GM21526 (cell line): Measurements from ENCODE around the gene ZSCAN21.
A peak's percentile ranks its signal among the peaks of the same experiment; 100 is the strongest.
"Not testable (repeated sequence)": the region's sequence is repeated elsewhere in the genome, so short reads cannot be mapped to it uniquely, and the experiment has no call there.

Source experiments
- ATAC-seq: cut with Tn5 transposase; IDR thresholded peaks from one replicate; pipeline ENCODE4 v1.9.1; 2021; ENCODE audit warnings: moderate library complexity; ENCODE audit not compliant: unreplicated experiment, low FRiP score

Gene ZSCAN21

DNA sequence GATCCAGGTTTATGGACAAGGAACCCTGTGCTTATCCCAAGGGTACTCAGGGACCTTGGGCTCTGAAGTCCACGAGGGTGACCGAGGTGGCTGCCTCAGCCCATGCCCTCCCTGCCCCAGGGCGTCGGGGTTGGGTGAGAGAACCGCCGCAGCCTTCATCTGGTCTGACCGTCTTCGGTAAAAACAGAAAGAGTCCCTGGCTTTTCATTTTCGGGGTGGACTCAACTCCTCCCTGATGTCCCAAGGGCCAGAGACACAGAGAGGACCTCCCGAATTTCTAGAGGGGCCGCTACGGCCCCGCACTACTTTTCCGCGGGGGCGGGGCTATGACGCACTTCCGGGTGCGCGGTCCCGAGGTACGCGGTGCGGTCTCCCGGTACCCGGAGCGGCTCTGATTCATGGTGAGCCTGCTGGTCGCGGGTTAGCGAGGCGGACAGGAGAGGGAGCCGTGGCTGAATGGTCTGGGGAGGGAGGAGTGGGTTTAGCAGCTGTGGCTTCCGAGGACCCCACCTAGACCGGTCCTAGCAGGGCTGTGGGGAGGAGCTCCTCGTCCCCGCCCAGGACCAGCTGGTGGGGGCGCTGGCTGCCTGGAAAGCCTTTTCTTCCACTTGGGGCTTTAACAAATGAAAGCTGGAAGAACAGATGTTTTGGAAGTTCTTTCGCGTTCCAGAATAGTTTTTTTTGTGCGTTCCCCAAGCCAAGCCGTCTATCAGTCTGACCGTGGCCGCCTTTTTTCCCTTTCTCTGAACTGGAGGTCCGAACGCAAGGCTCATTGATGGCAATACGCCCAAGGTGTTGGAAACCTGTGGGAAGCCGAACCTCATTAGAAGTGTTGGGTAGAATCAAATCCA lies at the start of gene ZSCAN21:
TSS of gene ZSCAN21 (plus strand) at position 334 of the 851 bp plus-strand sequence. CDS start 7,233 bp downstream, outside the sequence.
- ATAC-seq = peak; percentile 80

DNA sequence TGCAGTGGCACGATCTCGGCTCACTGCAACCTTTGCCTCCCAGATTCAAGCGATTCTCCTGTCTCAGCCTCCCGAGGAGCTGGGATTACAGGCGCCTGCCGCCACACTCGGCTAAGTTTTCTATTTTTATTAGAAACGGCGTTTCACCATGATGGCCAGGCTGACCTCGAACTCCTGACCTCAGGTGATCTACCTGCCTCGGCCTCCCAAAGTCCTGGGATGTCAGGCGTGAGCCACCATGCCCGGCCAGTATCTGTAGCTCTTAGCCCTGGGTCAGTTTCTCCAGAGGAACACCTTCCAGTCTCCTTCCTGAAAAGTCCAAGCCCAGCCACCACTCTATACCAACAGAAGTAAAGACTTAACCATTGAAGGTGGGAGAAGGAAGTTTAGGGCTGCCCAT lies 49.3 kb upstream of the ZSCAN21 start:
- no peak for ATAC-seq

DNA sequence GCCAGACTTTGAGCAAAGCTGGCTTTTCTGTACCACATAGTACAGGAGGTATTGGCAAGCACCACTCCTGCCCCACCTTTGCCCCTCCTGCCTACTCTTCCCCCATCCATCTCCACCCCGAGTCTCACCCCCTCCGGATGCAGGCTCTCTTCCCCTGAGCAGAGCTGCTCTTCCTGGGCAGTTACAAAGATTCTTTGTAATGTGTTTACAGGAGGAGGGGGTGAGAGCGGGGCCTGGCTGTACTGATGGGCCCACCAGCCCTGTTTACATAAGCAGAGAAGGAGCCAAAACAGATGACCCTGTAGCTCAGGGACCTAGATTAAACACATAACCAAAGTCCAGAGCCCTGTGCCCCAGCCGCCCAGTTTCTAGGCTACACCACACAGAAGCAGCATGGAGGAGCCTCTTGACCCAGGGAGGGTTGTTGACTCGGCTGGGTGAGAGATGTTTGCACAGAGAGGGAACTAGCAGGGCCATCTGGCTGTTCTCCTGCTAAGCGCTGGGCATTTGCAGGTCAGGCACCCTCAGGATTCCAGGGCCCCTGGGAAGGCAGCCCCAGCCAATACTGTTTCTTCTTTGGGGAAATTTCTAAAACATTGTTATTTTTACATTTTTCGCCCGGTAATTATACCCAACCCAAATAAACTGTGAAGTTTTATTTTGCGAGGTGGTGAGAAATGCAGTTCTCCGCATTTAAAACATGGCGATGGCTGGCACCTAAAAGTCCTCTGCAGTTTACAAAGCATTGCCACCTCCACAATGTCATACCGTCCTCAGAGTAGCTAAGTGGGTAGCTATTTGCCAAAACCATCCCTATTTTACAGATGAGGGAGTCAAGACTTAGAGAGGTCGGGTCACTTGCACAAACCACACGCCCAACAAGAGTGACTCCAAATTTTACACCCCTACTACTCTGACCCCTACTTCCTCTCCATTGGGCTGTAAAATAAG lies 45.6 kb upstream of the ZSCAN21 start:
- ATAC-seq = no peak

DNA sequence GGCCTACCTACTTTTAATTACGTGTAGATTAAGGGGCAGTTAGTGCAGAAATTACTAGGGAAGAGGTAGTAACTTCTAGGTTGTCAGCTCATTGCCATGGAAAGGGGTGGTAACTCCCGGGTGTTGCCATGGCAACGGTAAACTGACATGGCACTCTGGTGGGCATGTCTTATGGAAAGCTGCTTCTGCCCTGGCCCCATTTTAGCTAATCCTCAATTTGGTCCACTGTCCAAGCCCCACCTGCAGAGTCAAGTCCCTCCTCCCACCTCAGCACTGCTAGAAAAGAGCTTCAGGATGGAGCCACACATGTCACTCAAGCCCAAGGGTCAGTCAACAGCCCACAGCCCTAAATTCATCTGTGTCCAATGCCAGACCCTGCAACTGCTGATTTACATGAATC lies 41.7 kb upstream of the ZSCAN21 start:
- ATAC-seq = no peak

DNA sequence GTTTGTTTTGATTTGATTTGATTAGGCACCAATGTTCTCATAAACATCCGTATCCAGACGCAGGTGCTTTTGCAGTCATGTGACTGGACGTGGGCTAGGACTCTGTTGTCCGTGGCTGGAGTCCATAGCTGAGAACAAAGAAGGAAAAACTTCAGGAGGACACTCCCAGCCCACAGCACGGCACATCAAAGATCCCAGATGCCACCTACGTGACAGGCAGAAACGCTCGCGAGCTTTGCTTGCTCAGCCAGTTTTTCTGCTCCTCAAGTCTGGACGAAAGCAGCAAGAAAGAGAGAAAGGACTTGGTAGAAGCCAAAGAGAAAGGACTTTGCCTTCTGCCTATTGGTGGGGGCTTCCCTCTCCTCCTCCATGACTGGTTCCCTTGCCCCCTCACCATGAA lies 41.0 kb upstream of the ZSCAN21 start:
- no peak for ATAC-seq

DNA sequence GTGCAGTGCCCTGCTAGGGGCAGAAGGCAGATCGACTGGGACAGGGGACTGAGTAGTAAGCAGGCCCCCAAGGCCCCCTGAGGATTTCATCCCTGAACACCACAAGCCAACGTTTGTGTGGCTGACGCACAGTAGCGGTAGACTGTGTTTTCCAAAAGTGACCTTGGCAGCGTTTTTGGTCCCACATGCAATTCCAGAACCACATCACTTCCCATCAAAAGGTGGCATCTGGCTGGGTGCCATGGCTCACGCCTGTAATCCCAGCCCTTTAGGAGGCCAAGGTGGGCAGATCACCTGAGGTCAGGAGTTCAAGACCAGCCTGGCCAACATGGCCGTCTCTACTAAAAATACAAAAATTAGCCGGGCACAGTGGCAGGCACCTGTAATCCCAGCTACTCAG lies 39.6 kb upstream of the ZSCAN21 start:
- ATAC-seq = not testable (repeated sequence)

DNA sequence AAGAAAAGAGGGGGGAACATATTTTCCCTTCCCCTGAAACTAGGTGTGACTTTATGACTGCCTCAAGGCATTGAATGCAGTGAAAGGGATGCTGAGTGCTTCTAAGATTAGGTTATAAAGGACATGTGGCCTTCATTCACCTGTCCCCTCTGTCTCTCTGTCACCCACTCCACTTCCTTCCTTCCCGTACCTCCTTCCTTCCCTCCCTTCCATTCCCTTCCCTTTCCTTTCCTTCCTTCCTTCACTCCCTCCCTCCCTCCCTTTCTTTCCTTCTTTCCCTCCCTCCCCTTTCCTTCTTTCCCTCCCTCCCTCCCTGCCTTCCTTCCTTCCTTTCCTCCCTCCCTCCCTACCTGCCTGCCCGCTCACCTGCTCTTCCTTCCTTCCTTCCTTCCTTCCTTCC lies 38.7 kb upstream of the ZSCAN21 start:
- no peak for ATAC-seq

DNA sequence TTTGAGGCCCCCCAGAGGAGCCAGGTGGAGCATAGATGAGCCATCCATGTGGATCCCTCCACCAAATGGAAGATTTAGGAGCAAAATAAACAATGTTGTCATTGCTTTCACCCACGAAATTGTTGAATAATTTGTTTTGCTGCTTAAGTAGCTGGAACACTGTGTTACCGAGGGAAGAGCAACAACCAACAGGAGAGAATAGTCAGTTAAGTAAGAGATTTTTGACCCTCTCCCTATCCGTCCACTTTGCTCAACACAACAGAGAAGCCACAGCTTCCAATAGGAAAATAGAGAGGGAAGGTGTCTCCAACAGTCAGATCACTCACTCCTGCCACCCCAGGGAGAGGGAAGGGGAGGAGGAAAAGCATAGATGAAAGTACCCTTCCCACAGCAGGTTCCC lies 38.1 kb upstream of the ZSCAN21 start:
- no peak for ATAC-seq

DNA sequence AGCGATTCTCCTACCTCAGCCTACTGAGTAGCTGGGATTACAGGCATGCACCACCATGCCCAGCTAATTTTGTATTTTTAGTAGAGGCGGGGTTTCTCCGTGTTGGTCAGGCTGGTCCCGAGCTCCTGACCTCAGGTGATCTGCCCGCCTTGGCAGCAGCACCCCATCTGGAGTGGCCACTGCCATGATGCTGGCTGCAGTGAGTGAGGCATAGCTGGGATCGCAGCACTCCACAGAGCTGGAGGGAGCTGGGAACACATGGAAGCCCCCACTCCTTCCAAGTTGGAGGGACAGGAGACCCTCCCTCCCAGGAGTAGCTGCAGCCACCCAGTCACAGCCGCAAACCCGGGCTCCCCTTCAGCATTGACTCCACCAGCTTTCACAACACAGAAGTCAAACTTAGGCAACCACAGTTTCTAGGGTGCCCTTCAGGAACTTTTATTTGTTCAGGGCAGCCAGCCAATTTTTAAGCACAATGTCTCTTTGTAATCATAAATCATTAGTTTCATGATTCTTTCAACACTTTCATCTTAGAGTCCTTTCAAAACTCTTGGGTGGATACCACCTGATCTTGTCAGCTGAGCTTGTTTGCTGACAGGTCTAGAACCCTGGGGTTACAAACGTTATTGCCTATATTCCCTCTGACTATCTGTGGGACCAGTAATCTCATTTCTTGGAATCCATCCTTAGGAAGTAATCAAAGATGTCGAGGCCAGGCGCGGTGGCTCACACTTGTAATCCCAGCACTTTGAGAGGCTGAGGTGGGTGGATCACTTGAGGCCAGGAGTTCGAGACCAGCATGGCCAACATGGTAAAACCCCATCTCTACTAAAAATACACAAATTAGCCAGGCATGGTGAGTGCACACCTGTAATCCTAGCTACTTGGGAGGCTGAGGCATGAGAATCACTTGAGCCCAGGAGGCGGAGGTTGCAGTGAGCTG lies 36.9 kb upstream of the ZSCAN21 start:
- not testable (repeated sequence) for ATAC-seq

DNA sequence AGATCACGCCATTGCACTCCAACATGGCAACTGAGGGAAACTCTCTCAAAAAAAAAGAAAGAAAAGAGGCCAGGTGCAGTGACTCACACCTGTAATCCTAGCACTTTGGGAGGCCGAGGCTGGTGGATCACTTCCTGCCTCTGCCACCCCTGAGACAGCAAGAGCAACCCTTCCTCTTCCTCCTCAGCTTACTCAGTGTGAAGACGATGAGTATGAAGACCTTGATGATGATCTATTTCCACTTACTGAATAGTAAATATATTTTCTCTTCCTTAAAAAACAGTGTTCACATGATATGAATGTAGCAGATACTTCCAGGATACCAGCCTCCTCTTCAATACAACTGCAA lies 36.3 kb upstream of the ZSCAN21 start:
- no peak for ATAC-seq

DNA sequence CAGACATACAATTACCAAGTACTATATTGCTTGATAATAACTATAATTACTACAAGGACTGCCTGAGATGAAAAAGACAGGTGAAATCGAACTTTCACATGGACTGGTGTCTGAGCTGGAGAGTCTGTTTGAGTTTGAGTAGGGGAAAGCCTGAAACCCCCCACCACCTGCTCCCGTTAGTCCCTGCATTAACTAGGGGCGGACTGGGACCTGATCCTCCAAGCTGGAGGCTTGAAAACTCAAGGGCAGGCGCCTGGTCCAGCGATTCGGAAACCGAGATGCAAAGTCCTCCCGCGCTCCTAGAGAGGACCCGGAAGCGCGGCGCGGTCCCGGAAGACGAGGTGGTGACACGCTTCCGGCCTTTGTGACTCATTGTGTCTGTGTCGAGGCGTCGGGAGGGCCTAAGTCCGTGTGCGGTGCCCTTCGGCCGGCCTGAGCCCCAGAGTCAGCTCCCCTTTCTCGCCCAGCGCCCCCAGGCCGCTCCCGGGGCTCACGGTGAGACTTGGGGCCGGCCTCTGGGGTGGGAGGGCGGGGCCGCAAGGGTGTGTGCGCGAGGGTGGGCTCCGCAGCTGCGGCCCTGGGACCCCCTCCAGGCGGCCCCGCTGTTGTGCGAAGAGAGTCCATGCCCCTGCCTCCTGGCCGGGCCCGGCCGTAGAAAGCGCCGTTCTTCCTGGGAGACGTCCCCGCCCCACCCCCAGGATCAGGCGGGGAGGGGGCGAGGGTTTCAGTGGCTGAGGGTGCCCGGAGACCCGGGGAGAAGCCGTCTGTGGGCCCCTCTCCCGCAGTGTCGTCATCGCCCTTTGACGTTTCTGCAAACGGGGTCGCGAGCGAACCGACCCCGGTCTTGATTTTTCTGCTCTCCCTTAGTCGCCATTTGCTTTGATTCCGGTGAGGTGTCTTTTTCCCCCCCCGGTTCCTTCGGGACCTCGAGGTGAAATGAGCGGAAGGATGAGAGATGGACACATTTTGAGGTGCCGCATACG lies 34.1 kb upstream of the ZSCAN21 start, which contains the start of gene ZKSCAN1:
TSS of gene ZKSCAN1 (plus strand) at position 365 of the 983 bp plus-strand sequence. CDS start 7,911 bp downstream, outside the sequence.
- peak; percentile 84 for ATAC-seq

DNA sequence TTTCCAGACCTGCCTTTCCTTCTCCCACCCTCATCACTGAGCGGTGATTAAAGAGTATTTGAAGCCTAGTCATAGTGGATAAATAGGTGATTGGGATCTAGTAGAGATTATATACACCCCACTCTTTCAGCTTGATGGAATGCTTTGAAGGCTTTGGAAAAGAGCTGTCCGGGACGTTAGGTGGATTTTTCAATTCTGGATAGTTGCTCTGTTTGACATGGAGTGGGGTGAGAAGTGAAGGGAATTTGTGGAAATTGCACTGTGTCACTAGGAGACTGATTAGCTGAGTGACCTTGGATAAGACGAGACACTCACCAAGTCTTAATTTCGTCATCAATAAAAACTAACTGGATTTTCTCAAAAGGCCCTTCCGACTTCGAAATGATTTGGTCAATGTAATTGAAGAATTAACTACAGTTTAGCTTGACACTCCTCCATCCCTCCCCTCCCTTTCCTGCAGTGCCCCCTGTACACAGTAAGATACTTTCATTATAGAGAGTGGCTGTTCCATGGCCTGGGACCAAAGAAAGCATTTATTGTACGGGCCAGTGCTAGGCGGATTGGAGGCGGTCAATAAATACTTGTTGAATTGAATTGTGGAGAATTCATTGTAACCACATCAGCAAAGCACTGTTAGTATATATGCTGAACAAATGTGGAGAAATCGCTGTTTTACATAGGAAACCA lies 33.2 kb upstream of the ZSCAN21 start:
- no peak for ATAC-seq

DNA sequence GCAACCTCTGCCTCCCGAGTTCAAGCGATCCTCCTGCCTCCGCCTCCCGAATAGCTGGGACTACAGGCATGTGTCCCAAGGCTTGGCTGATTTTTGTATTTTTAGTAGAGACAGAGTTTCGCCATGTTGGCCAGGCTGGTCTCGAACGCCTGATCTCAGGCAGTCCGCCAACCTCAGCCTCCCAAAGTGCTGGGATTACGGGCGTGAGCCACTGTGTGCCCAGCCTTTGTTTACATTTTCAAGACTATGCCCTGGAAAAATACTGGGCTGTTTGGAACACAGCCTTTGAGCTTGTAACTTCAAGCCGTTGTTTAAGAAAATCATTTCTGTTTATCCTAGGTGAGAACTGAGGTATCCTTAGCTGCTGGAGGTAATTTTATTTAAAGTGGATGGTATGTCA lies 32.3 kb upstream of the ZSCAN21 start:
- no peak for ATAC-seq

DNA sequence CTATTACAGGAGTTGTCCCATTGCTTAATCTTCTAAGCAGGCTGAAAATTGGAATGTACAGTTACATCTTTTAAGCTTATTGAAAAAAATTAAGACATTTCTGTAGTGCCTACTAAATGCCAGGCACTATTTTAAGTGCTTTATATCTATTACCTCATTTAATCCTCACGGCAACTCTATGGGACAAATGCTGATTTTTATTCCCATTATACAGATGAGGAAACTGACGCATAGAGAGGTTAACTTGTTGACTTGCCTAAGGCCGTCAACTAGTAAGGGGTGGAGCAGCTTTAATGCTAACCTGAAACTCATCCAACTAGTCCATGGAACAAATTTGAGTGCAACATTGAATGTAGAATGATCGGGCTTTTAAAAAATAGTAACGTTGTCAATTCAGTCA lies 31.7 kb upstream of the ZSCAN21 start:
- ATAC-seq = no peak

DNA sequence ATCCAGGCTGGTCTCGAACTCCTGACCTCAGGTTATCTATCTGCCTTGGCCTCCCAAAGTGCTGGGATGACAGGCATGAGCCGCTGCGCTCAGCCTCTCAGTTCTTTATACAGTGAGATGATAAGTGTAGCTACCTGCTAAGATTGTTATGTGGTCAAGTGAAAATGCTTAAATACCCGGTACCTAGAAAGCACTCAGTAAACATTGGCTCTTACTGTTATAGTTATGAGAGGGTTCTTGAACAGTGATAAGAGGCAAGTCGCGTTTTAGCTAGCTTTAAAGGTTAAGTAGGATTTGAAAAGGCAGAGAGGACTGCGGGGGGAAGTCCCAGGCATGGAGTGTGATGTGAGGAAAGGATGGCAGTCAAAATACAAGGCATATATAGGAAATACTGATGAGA lies 29.7 kb upstream of the ZSCAN21 start:
- no peak for ATAC-seq

DNA sequence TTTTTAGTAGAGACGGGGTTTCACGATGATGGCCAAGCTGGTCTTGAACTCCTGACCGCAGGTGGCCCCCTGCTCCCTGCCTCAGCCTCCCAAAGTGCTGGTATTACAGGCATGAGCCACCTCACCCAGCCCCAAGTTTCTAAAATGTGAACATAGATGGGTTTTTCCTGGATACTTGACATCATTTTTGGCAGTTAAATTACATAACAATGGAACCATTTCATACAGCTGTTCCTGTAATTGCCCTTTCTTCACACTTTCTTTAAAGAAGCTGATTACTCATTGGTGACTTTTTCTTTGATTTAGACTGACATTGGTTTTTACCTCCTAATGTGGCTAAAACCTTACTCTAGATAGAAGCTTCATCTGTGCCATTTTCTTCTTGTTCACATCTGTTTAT lies 28.3 kb upstream of the ZSCAN21 start:
- no peak for ATAC-seq

DNA sequence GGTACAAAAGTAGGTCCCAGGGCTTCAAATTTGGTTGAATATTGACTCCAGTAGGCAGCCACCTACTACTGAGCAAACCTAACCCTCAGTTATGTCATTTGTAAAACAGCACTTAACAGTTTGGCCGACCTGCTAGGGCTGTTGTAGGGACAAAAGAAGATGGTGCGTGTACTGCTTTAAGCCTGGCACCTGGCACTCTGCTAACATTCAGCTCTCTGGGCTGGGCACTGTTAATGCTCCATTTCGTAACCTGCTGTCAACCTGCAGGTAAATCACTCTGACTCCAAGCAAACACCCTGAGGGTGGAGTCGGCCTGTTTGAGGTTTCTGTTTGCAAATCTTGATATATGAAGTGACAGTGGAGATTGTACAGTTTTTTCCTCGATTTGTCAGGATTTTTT lies 27.0 kb upstream of the ZSCAN21 start:
- no peak for ATAC-seq

DNA sequence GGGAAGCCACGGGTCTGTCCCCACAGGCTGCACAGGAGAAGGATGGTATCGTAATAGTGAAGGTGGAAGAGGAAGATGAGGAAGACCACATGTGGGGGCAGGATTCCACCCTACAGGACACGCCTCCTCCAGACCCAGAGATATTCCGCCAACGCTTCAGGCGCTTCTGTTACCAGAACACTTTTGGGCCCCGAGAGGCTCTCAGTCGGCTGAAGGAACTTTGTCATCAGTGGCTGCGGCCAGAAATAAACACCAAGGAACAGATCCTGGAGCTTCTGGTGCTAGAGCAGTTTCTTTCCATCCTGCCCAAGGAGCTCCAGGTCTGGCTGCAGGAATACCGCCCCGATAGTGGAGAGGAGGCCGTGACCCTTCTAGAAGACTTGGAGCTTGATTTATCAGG lies 26.0 kb upstream of the ZSCAN21 start:
- ATAC-seq = no peak
